HL-60/S4 treated with retinoic acid at 250 ng/mL for 4 days and 3 days (cell line): Measurements from ENCODE around the gene BTBD19.

Source experiments
- in situ Hi-C: fragments of 300-500 bp; cut with MboI; formaldehyde crosslinking; loops from 2 replicates; pipeline ENCODE4 v1.7.0; 2022; ENCODE audit warnings: low sequenced_read_pairs

Gene BTBD19

DNA sequence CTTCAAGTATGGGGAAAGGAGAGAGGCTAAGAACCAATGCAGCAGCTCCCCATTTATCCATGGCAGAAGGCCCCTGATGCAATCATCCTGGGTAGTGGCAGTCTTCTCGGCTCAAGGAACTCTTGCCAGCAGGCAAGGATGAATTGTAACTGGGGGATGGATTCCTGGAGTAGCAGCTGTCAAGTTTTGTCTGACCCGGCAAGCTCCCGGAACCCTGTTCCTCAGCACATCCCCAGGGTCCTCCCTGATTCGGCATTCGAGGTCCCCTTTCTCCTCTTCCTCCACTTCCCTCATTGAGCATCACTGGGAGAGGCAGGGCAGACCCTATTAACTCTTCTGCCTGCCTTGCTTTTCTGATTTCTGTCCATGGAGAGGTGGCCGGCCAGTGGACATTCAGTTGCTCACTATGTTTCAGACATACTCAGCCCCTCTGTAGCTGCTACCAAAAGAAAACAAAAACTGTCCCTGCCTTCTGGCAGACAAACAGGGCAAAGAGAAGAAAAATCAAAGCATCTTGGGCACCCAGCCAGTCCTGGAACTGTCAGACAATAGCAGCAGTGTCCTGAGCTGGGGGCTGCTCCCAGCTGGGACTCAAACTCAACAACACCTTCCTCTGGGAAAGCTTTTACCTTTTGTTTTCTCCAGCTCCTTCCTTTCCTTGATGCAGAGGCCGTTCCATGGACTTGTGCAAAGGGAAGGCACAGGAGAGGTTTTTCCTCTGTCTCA, 40.3 kb downstream of the BTBD19 start:
- in situ Hi-C loops: no loop called here

DNA sequence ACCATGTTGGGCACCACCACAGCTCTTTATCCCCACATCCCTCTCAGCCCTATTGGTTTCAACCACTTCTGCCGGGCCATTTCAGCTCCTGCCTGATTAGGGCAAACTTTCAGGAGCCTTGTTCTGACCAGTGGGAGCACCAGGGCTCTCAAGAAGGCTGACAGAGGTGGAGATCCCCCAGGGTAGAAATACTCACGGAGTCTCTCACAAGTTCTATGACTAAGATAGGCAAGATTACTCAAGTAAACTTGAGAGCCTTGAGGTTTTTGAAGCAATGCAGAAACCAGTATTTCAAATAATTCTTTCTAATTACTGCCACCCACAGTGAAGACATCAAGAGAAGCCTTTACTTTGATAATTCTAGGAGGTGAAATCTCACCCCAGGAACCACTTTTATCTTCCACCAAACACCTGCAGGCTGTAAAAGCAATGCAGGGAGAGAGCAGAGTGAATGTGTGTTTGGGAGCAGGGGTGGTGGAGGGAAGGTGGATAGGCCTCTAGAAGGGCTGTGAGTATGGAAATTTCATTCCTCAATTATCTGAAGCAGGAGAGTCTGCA, 41.3 kb downstream of the BTBD19 start:
- in situ Hi-C loops: no loop called here

DNA sequence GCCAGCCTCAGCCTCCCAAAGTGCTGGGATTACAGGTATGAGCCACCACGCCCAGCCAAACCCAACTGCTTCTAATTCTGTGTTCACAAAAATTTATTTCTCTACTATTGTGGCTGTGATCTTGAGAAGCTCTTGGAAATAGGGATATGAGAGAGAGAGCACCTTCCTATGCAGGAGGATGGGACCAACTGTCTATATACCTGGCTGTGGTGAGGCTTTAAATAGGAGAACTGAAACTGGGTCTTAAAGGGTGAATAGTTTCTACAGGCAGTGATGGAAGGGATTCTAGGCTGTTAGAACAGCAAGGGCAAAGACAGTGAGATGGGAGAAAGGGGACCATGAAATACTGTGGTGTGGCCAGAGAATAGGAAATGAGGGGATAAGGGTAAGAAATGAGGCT, 43.0 kb downstream of the BTBD19 start:
- in situ Hi-C loops: no loop called here

DNA sequence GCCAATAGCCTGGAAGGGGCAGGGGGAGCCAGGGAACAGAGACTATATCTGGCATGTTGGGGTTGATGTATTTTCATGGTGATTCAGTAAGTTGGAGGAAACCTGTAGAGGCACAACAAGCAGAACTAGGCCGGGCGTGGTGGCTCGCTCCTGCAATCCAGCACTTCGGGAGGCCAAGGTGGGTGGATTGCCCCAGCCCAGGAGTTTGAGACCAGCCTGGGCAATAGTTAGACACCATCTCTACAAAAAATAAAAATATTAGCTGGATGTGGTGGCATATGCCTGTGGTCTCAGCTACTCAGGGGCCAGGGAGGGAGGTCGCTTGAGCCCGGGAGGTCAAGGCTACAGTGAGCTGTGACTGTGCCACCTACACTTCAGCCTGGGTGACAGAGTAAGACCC, 44.9 kb downstream of the BTBD19 start:
- in situ Hi-C loops: no loop called here

DNA sequence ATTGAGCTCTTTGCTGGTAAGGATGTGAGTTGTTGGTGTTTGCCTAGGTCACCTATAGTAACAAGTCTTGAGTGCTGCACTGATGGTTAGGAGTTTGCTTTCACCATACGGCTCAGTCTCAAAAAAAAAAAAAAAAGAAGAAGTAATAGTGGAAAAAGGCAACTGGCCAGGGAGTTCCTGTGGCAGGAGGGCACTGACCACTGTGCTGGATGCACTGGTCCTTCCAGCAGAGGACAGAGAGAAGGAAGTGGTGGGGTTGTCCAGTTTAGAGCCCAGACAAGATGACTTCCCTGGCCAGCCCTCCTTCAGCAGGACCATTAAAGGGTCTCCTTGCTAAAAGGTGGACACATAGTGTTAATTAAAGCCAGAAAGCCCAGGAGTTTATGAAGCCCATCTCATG, 46.6 kb downstream of the BTBD19 start:
- in situ Hi-C loops: no loop called here

DNA sequence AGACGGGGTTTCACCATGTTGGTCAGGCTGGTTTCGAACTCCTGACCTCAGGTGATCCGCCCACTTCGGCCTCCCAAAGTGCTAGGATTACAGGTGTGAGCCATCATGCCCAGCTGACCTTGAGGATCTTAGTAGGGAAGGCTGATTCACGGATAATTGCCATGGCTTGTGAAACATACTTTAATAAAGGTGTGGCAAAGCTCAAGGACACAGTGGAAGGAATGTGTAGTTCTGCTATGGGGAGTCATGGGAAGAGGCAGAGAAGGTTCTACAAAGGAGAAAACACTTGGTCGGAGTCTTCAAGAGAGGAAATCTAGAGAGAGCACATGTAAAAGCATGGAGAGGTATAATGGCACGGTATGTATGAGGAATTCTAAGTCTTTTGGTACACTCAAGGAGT, 47.4 kb downstream of the BTBD19 start:
- in situ Hi-C loops: no loop called here

DNA sequence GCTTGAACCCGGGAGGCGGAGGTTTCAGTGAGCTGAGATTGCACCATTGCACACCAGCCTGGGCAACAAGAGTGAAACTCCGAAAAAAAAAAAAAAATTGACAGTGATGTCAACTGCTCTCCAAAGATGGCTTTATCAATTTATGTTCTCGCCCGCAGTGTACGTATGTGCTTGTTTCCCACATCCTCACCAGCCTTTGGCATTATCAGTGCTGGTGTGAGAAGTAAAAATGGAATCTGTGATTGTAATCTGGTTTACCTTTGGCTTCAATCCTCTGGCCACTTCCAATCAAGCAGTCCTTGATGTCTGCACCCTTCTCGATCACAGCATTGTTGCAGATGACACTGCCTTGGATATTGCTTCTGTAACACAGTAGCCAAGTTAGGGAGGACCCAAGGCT, 49.1 kb downstream of the BTBD19 start:
- in situ Hi-C loops: no loop called here

DNA sequence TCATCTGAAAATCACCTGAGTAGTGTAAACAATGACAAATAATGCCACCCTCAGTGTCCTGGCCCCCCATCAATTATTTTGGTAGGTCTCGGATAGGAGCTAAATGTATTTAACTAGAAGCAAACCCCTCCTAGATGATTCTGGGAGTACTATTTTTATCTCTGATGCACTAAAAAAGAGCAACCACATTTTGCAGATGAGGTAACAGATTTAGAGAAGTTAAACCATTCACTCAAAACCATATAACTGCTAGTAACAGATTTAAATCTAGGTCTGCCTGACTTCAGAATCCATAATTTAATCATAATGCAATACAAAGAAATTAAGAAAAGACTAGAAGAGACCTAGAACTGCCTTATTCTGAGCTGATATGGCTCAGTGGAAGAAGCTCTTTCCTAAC, 52.0 kb downstream of the BTBD19 start:
- in situ Hi-C loops: no loop called here

DNA sequence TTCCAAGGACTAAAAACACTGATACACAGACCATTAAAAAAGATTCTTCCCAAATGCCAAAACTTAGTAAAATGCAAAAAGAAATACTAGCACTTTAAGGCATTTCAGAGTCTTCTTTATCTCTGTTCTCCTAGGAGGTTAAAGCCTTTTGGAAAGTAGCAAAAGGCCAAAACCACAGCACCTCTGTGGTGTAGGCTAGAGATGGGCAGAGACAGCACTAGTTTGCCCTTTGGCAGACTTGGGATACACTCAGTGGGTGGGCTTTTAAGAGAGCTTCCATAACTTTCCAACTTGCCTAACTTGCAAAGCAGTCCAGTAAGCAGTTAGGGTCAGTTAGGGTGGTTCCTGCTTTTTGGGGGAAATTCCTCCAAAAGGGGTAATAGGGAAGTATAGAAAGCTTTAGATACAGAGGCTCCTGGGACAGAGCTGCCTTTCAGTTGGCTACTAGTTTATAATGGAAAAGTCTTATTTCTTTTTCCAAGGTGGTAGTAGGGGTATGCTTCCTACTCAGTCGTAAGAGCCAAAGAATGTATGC, 52.6 kb downstream of the BTBD19 start:
- in situ Hi-C loops: no loop called here

DNA sequence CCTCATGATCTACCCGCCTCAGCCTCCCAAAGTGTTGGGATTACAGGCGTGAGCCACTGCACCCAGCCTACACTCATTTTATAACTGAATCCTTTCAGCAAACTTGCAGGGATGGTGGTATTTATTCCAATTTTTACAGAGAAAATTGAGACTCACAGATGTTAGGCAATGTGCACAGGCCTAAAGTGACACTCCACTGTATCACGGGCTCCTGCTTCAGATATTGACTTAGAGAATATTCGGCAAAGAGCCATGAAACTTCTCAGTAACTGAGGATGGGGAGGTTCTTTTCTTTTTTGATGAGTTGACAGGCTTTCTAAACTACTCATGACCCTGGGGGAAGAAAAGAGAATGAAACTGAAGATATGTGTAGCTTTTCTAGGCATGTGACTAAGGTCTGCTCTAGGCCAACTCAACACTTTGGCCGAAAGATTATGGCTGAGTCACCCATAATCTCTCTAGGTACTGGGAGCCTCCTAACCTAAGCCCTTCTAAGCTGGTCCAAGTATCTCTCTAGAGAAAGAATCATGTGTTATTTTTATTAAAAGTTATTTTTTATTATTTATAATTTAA, 54.6 kb downstream of the BTBD19 start:
- in situ Hi-C loops: no loop called here
